ENCODE measurements around the gene SHQ1.
"Not testable (repeated sequence)": the region's sequence is repeated elsewhere in the genome, so short reads cannot be mapped to it uniquely, and the experiment has no call there.

SHQ1 gene

GRCh38 chr3:72794079-72794478, 54.2 kb downstream of the SHQ1 start:
- no peak overlapping the region for H3K4me3 ChIP-seq (replicated peaks in 1 of 2; ENCODE audit: low read depth in 2 of 2, low read length in 2 of 2)
- no peak for TF ChIP-seq CTCF (IDR thresholded peaks at IDR 0.05; ENCODE audit: low read depth, low read length)
- DNase-seq (ENCODE audit: low read depth in 2 of 2), result no peak

- H3K4me3 ChIP-seq (replicated peaks in 1 of 2; ENCODE audit: low read depth in 2 of 2, low read length in 2 of 2), result no peak overlapping the region
- no peak for TF ChIP-seq CTCF (IDR thresholded peaks at IDR 0.05; ENCODE audit: low read depth, low read length)
- DNase-seq (ENCODE audit: low read depth in 2 of 2), result peak; percentile 2 to 12
Measured at GRCh38 chr3:72791161-72791560, 57.1 kb downstream of the SHQ1 start.

- no peak for TF ChIP-seq CTCF (IDR thresholded peaks at IDR 0.05; ENCODE audit: low read depth, low read length)
- no peak overlapping the region for H3K4me3 ChIP-seq (replicated peaks in 1 of 2; ENCODE audit: low read depth in 2 of 2, low read length in 2 of 2)
- no peak for DNase-seq (ENCODE audit: low read depth in 2 of 2)
Measured at GRCh38 chr3:72789786-72790185, 58.5 kb downstream of the SHQ1 start.

- H3K4me3 ChIP-seq (replicated peaks in 1 of 2; ENCODE audit: low read depth in 2 of 2, low read length in 2 of 2); DNase-seq (ENCODE audit: low read depth in 2 of 2): not testable (repeated sequence)
Measured at GRCh38 chr3:72788232-72788631, 60.0 kb downstream of the SHQ1 start.

- TF ChIP-seq CTCF (IDR thresholded peaks at IDR 0.05; ENCODE audit: low read depth, low read length), result no peak
- no peak for DNase-seq (ENCODE audit: low read depth in 2 of 2)
- no peak overlapping the region for H3K4me3 ChIP-seq (replicated peaks in 1 of 2; ENCODE audit: low read depth in 2 of 2, low read length in 2 of 2)
Measured at GRCh38 chr3:72786668-72787067, 61.6 kb downstream of the SHQ1 start.

- DNase-seq (ENCODE audit: low read depth in 2 of 2), result no peak
- TF ChIP-seq CTCF (IDR thresholded peaks at IDR 0.05; ENCODE audit: low read depth, low read length), result no peak
- H3K4me3 ChIP-seq (replicated peaks in 1 of 2; ENCODE audit: low read depth in 2 of 2, low read length in 2 of 2), result no peak overlapping the region
Measured at GRCh38 chr3:72784226-72784625, 64.0 kb downstream of the SHQ1 start.

GRCh38 chr3:72782521-72782920, 65.7 kb downstream of the SHQ1 start:
- DNase-seq (ENCODE audit: low read depth in 2 of 2), result no peak
- TF ChIP-seq CTCF (IDR thresholded peaks at IDR 0.05; ENCODE audit: low read depth, low read length), result no peak
- no peak overlapping the region for H3K4me3 ChIP-seq (replicated peaks in 1 of 2; ENCODE audit: low read depth in 2 of 2, low read length in 2 of 2)
